Panc1 (cell line): Measurements from ENCODE around the gene ZNF362. TPM values are rescaled to one million over a fixed set of nuclear protein-coding genes. Genes with fewer than 3 reads are reported as not detected.

Experiments
- ATAC-seq: fragments of 200-7000 bp; cut with Tn5 transposase; 2 replicates; pipeline ENCODE4 v1.9.1; 2020; ENCODE audit warnings: mild to moderate bottlenecking, moderate library complexity
- BruUV-seq: library from RNA; stranded (reverse); fragments of 400-500 nt; replicated peaks from 2 replicates; lab custom pipeline; 2021; lab: Mats Ljungman, UMichigan
- CTCF ChIA-PET: fragments of 300-600 bp; sonication (Branson Sonifier 250); formaldehyde crosslinking; loops from one replicate; lab custom pipeline; 2022; ENCODE audit warnings: antibody characterized with exemption; lab: Charles Lee
- POLR2A ChIA-PET: fragments of 300-600 bp; sonication (Branson Sonifier 250); formaldehyde crosslinking; loops from one replicate; lab custom pipeline; 2022; ENCODE audit warnings: antibody characterized with exemption; lab: Charles Lee
- DNase-seq: peaks from one replicate; pipeline ENCODE4 v3.0.0-alpha.2; 2010; ENCODE audit warnings: low read depth, low spot score
- H3K27ac ChIP-seq: 2 replicates; pipeline ENCODE4 v1.5.1; 2011; ENCODE audit warnings: mild to moderate bottlenecking, low read length, inconsistent platforms
- H3K27me3 ChIP-seq: fragments of 200-500 bp; sonication (Bioruptor generic); 2 replicates; pipeline ENCODE4 v1.6.0; 2014; ENCODE audit warnings: low read length, inconsistent platforms; ENCODE audit not compliant: control insufficient read depth, insufficient read depth
- H3K36me3 ChIP-seq: fragments of 200-500 bp; sonication (Bioruptor generic); 2 replicates; pipeline ENCODE4 v1.5.1; 2014; ENCODE audit warnings: inconsistent platforms, mild to moderate bottlenecking, low read length, moderate library complexity; ENCODE audit not compliant: control insufficient read depth, insufficient read depth
- H3K4me1 ChIP-seq: 2 replicates; pipeline ENCODE4 v1.5.1; 2011; ENCODE audit warnings: inconsistent platforms, mild to moderate bottlenecking, low read length, moderate library complexity; ENCODE audit not compliant: control insufficient read depth, insufficient read depth
- H3K4me3 ChIP-seq, 2 experiments: 2 replicates each; pipeline ENCODE4 v1.5.1; 2011 to 2012; ENCODE audit warnings: low read depth in 2 of 2, low read length in 2 of 2, mild to moderate bottlenecking in 2 of 2, inconsistent platforms in 1 of 2, moderate library complexity in 1 of 2
- H3K9me3 ChIP-seq: fragments of 200-500 bp; sonication (Bioruptor generic); 2 replicates; pipeline ENCODE4 v1.5.1; 2014; ENCODE audit warnings: low read depth, mild to moderate bottlenecking, inconsistent platforms, low read length, moderate library complexity; ENCODE audit not compliant: control insufficient read depth, insufficient read depth
- CTCF ChIP-seq: fragments of 450-650 bp; IDR thresholded peaks from 2 replicates; pipeline ENCODE4 v1.5.1; 2017; ENCODE audit warnings: mild to moderate bottlenecking
- POLR2AphosphoS5 ChIP-seq: IDR thresholded peaks from 2 replicates; pipeline ENCODE4 v1.6.1; 2012; ENCODE audit warnings: mild to moderate bottlenecking, low read depth, low read length, moderate library complexity
- REST ChIP-seq, 2 experiments: IDR thresholded peaks; 2 replicates each; pipeline ENCODE4 v1.6.1; 2011 to 2012; ENCODE audit warnings: low read depth in 2 of 2, control low read depth in 1 of 2, low read length in 1 of 2, mild to moderate bottlenecking in 1 of 2, moderate library complexity in 1 of 2; ENCODE audit not compliant: insufficient read depth in 1 of 2
- SIN3A ChIP-seq: IDR thresholded peaks from 2 replicates; pipeline ENCODE4 v1.6.1; 2012; ENCODE audit warnings: low read depth, mild to moderate bottlenecking, low read length, moderate library complexity, borderline replicate concordance; ENCODE audit not compliant: insufficient read depth
- TCF7L2 ChIP-seq: IDR thresholded peaks from 2 replicates; pipeline ENCODE4 v1.6.1; 2011; ENCODE audit warnings: mild to moderate bottlenecking, low read depth, low read length, inconsistent platforms
- in situ Hi-C: cut with HindIII; loops from 2 replicates; pipeline ENCODE4 v1.10.0; 2016; ENCODE audit warnings: low sequenced_read_pairs, low pct_unique_long_range_greater_than_20kb
- intact Hi-C: fragments of 100-400 bp; cut with micrococcal nuclease; formaldehyde crosslinking; loops from one replicate; pipeline ENCODE4 v1.10.0; 2022; ENCODE audit not compliant: unreplicated experiment
- total RNA-seq: library from RNA; stranded (reverse); gene quantifications from one replicate; pipeline ENCODE4 v1.2.1, GENCODE V29; 2021; ENCODE audit not compliant: unreplicated experiment

Gene ZNF362
- total RNA-seq, 1 experiment from 2014 or later, result 17.5 TPM

GRCh38 chr1:33269621-33270020 lies 13.3 kb downstream of the ZNF362 start:
- intact Hi-C loops, result no loop called here
- H3K4me1 ChIP-seq, result no peaks in the 10 kb centered on the region
- H3K27me3 ChIP-seq, result no peaks in the 10 kb centered on the region
- no peak for TF ChIP-seq SIN3A
- no peak for TF ChIP-seq TCF7L2
- TF ChIP-seq CTCF, result no peak
- no peak for TF ChIP-seq REST (IDR thresholded peaks at IDR 0.05; ENCODE audit: insufficient read depth in 1 of 2, low read depth in 2 of 2, low read length in 1 of 2)
- no peak for TF ChIP-seq POLR2AphosphoS5
- ATAC-seq (no peak), DNase-seq (no peak)
- POLR2A ChIA-PET, result no interaction called here
- in situ Hi-C loops, result no loop called here
- H3K4me3 ChIP-seq, result no peak overlapping the region
- H3K9me3 ChIP-seq, result no peaks in the 10 kb centered on the region
- CTCF ChIA-PET, result interaction anchor here (1.1 kb wide), 1 partner anchor 88 kb away, joined by 3 read pairs; the partner anchor contains the start of gene TRIM62
- no peaks in the 10 kb centered on the region for H3K36me3 ChIP-seq
- no peak overlapping the region for H3K27ac ChIP-seq
- BruUV-seq, result no TSS peak

GRCh38 chr1:33270379-33270778 lies 14.1 kb downstream of the ZNF362 start:
- ChIA-PET POLR2A (no interaction called here), CTCF (interaction anchor here (1.1 kb wide), 1 partner anchor 89 kb away, joined by 3 read pairs; the partner anchor contains the start of gene TRIM62)
- Histone ChIP-seq H3K4me3 (no peak overlapping the region), H3K27ac (no peak overlapping the region), H3K4me1 (no peaks in the 10 kb centered on the region), H3K27me3 (no peaks in the 10 kb centered on the region), H3K9me3 (no peaks in the 10 kb centered on the region), H3K36me3 (no peaks in the 10 kb centered on the region)
- no TSS peak for BruUV-seq
- ATAC-seq (no peak), DNase-seq (no peak)
- in situ Hi-C loops (no loop called here), intact Hi-C loops (no loop called here)
- TF ChIP-seq SIN3A, result no peak
- no peak for TF ChIP-seq REST (IDR thresholded peaks at IDR 0.05; ENCODE audit: insufficient read depth in 1 of 2, low read depth in 2 of 2, low read length in 1 of 2)
- no peak for TF ChIP-seq POLR2AphosphoS5
- no peak for TF ChIP-seq CTCF
- no peak for TF ChIP-seq TCF7L2
